SH-SY5Y (cell line): ENCODE measurements around the gene SEC63.

Experiments used
- GATA2 ChIP-seq: IDR thresholded peaks from 2 replicates; pipeline ENCODE4 v1.6.1; 2011; ENCODE audit warnings: mild to moderate bottlenecking, low read depth, low read length
- GATA3 ChIP-seq: IDR thresholded peaks from 2 replicates; pipeline ENCODE4 v1.6.1; 2011; ENCODE audit warnings: low read depth, mild to moderate bottlenecking, low read length, moderate library complexity

GRCh38 chr6:107959392-107959791 lies 1.4 kb upstream of the SEC63 start:
- no peak for TF ChIP-seq GATA3
- no peak for TF ChIP-seq GATA2
